ENCODE measurements around the gene NOL8. TPM values are rescaled to one million over a fixed set of nuclear protein-coding genes. Genes with fewer than 3 reads are reported as not detected.

Gene NOL8
- total and polyA plus RNA-seq, 12 donors = 9.1 to 27.4 (median 15.0) TPM

- H3K27ac ChIP-seq = peak overlapping the region in 1 of 10 donors; percentile 38
- intact Hi-C loops (cut with DNase I) = no loop called here
Observed at GRCh38 chr9:92359394-92359995, 34.3 kb upstream of the NOL8 start.

GRCh38 chr9:92353051-92353450 lies 27.9 kb upstream of the NOL8 start:
- Histone ChIP-seq H3K27ac (peak overlapping the region in 1 of 10 donors; percentile 55), H3K27me3 (no peaks in the 10 kb centered on the region), H3K4me3 (no peak overlapping the region), H3K36me3 (peaks cover 0 to 15% (median 0%) of the 10 kb centered on the region in 9 donors), H3K4me1 (peaks cover 0 to 22% (median 0%) of the 10 kb centered on the region in 9 donors), H3K9me3 (peaks cover 0 to 44% (median 19%) of the 10 kb centered on the region in 11 donors)
- WGBS, 2 donors = 91 to 92% methylated on average over 6 of the region's 6 CpGs
- TF ChIP-seq CTCF (IDR thresholded peaks at IDR 0.05) = no peak
- no peak for ATAC-seq
- no peak for DNase-seq
- intact Hi-C loops (cut with DNase I) = no loop called here

More at GRCh38 chr9:92359394-92359995, 34.3 kb upstream of the NOL8 start:
- ATAC-seq (no peak), DNase-seq (no peak)
- peaks cover 0 to 50% (median 20%) of the 10 kb centered on the region in 11 donors for H3K9me3 ChIP-seq
- 29 to 34% methylated on average over 2 of the region's 2 CpGs for WGBS, 2 donors
- H3K4me1 ChIP-seq = peaks cover 0 to 13% (median 0%) of the 10 kb centered on the region in 9 donors
- peaks cover 0 to 6% (median 0%) of the 10 kb centered on the region in 9 donors for H3K36me3 ChIP-seq
- no peaks in the 10 kb centered on the region for H3K27me3 ChIP-seq
- no peak overlapping the region for H3K4me3 ChIP-seq
- no peak for TF ChIP-seq CTCF (IDR thresholded peaks at IDR 0.05)

- DNase-seq (no peak), ATAC-seq (peak in 3 of 8 donors; percentile 12 to 57 (median 53))
- Histone ChIP-seq H3K9me3 (peaks cover 0 to 21% (median 7%) of the 10 kb centered on the region in 11 donors), H3K36me3 (peaks cover 0 to 27% (median 0%) of the 10 kb centered on the region in 9 donors), H3K27ac (peak overlapping the region in 9 of 10 donors; percentile 3 to 86 (median 70)), H3K4me3 (no peak overlapping the region), H3K27me3 (no peaks in the 10 kb centered on the region), H3K4me1 (peaks cover 0 to 22% (median 0%) of the 10 kb centered on the region in 9 donors)
- no peak for TF ChIP-seq CTCF (IDR thresholded peaks at IDR 0.05)
- intact Hi-C loops (cut with DNase I) = no loop called here
Observed at GRCh38 chr9:92350740-92351133, 25.6 kb upstream of the NOL8 start.

GRCh38 chr9:92349771-92350739 lies 24.9 kb upstream of the NOL8 start:
- TF ChIP-seq CTCF (IDR thresholded peaks at IDR 0.05) = no peak
- DNase-seq = no peak
- Histone ChIP-seq H3K4me3 (no peak overlapping the region), H3K36me3 (peaks cover 0 to 31% (median 0%) of the 10 kb centered on the region in 9 donors), H3K4me1 (peaks cover 0 to 22% (median 0%) of the 10 kb centered on the region in 9 donors), H3K27me3 (no peaks in the 10 kb centered on the region), H3K9me3 (peaks cover 0 to 14% (median 5%) of the 10 kb centered on the region in 11 donors), H3K27ac (peak overlapping the region in 9 of 10 donors; percentile 3 to 86 (median 70))
- peak in 6 of 8 donors; percentile 64 to 79 (median 75) for ATAC-seq
- intact Hi-C loops (cut with DNase I) = loop anchor here in 5 of 10 donors (10.0 kb wide), 4 partner anchors 75 to 285 kb away; partner anchors contain the start of gene OMD (in 1 of the 5)
- 69 to 70% methylated on average over 7 of the region's 7 CpGs for WGBS, 2 donors
